ENCODE measurements around the gene ARID1B.

GRCh38 chr6:156982168-156982567 is 205.0 kb downstream of the ARID1B start:
- TF ChIP-seq POLR2AphosphoS5 (IDR thresholded peaks at IDR 0.05) (no peak), CTCF (IDR thresholded peaks at IDR 0.05) (no peak), EP300 (IDR thresholded peaks at IDR 0.05; ENCODE audit: low read depth) (no peak), POLR2A (IDR thresholded peaks at IDR 0.05) (no peak)

Measured in transverse colon (tissue), 4 donors.